Panc1 (cell line): ENCODE data around the gene FAM83G. TPM values are rescaled to one million over a fixed set of nuclear protein-coding genes. Genes with fewer than 3 reads are reported as not detected.

Experiments
- ATAC-seq: fragments of 200-7000 bp; cut with Tn5 transposase; 2 replicates; pipeline ENCODE4 v1.9.1; 2020; ENCODE audit warnings: mild to moderate bottlenecking, moderate library complexity
- BruUV-seq: library from RNA; stranded (reverse); fragments of 400-500 nt; replicated peaks from 2 replicates; lab custom pipeline; 2021; lab: Mats Ljungman, UMichigan
- CTCF ChIA-PET: fragments of 300-600 bp; sonication (Branson Sonifier 250); formaldehyde crosslinking; loops from one replicate; lab custom pipeline; 2022; ENCODE audit warnings: antibody characterized with exemption; lab: Charles Lee
- POLR2A ChIA-PET: fragments of 300-600 bp; sonication (Branson Sonifier 250); formaldehyde crosslinking; loops from one replicate; lab custom pipeline; 2022; ENCODE audit warnings: antibody characterized with exemption; lab: Charles Lee
- DNase-seq: peaks from one replicate; pipeline ENCODE4 v3.0.0-alpha.2; 2010; ENCODE audit warnings: low read depth, low spot score
- H3K27ac ChIP-seq: 2 replicates; pipeline ENCODE4 v1.5.1; 2011; ENCODE audit warnings: mild to moderate bottlenecking, low read length, inconsistent platforms
- H3K27me3 ChIP-seq: fragments of 200-500 bp; sonication (Bioruptor generic); 2 replicates; pipeline ENCODE4 v1.6.0; 2014; ENCODE audit warnings: low read length, inconsistent platforms; ENCODE audit not compliant: control insufficient read depth, insufficient read depth
- H3K36me3 ChIP-seq: fragments of 200-500 bp; sonication (Bioruptor generic); 2 replicates; pipeline ENCODE4 v1.5.1; 2014; ENCODE audit warnings: inconsistent platforms, mild to moderate bottlenecking, low read length, moderate library complexity; ENCODE audit not compliant: control insufficient read depth, insufficient read depth
- H3K4me1 ChIP-seq: 2 replicates; pipeline ENCODE4 v1.5.1; 2011; ENCODE audit warnings: inconsistent platforms, mild to moderate bottlenecking, low read length, moderate library complexity; ENCODE audit not compliant: control insufficient read depth, insufficient read depth
- H3K4me3 ChIP-seq, 2 experiments: 2 replicates each; pipeline ENCODE4 v1.5.1; 2011 to 2012; ENCODE audit warnings: low read depth in 2 of 2, low read length in 2 of 2, mild to moderate bottlenecking in 2 of 2, inconsistent platforms in 1 of 2, moderate library complexity in 1 of 2
- H3K9me3 ChIP-seq: fragments of 200-500 bp; sonication (Bioruptor generic); 2 replicates; pipeline ENCODE4 v1.5.1; 2014; ENCODE audit warnings: low read depth, mild to moderate bottlenecking, inconsistent platforms, low read length, moderate library complexity; ENCODE audit not compliant: control insufficient read depth, insufficient read depth
- CTCF ChIP-seq: fragments of 450-650 bp; IDR thresholded peaks from 2 replicates; pipeline ENCODE4 v1.5.1; 2017; ENCODE audit warnings: mild to moderate bottlenecking
- POLR2AphosphoS5 ChIP-seq: IDR thresholded peaks from 2 replicates; pipeline ENCODE4 v1.6.1; 2012; ENCODE audit warnings: mild to moderate bottlenecking, low read depth, low read length, moderate library complexity
- SIN3A ChIP-seq: IDR thresholded peaks from 2 replicates; pipeline ENCODE4 v1.6.1; 2012; ENCODE audit warnings: low read depth, mild to moderate bottlenecking, low read length, moderate library complexity, borderline replicate concordance; ENCODE audit not compliant: insufficient read depth
- TCF7L2 ChIP-seq: IDR thresholded peaks from 2 replicates; pipeline ENCODE4 v1.6.1; 2011; ENCODE audit warnings: mild to moderate bottlenecking, low read depth, low read length, inconsistent platforms
- in situ Hi-C: cut with HindIII; loops from 2 replicates; pipeline ENCODE4 v1.10.0; 2016; ENCODE audit warnings: low sequenced_read_pairs, low pct_unique_long_range_greater_than_20kb
- intact Hi-C: fragments of 100-400 bp; cut with micrococcal nuclease; formaldehyde crosslinking; loops from one replicate; pipeline ENCODE4 v1.10.0; 2022; ENCODE audit not compliant: unreplicated experiment
- total RNA-seq: library from RNA; stranded (reverse); gene quantifications from one replicate; pipeline ENCODE4 v1.2.1, GENCODE V29; 2021; ENCODE audit not compliant: unreplicated experiment
- TF ChIP-seq, protein P1 (sequence below), 2 experiments: IDR thresholded peaks; 2 replicates each; pipeline ENCODE4 v1.6.1; 2011 to 2012; ENCODE audit warnings: low read depth in 2 of 2, control low read depth in 1 of 2, low read length in 1 of 2, mild to moderate bottlenecking in 1 of 2, moderate library complexity in 1 of 2; ENCODE audit not compliant: insufficient read depth in 1 of 2

FAM83G gene
- total RNA-seq, 1 experiment from 2014 or later = 17.3 TPM

- POLR2A ChIA-PET = no interaction called here
- Histone ChIP-seq H3K36me3 (no peaks in the 10 kb centered on the region), H3K27me3 (no peaks in the 10 kb centered on the region), H3K4me3 (no peak overlapping the region), H3K4me1 (no peaks in the 10 kb centered on the region), H3K9me3 (no peaks in the 10 kb centered on the region), H3K27ac (no peak overlapping the region)
- DNase-seq = no peak
- no peak for ATAC-seq
- in situ Hi-C loops = no loop called here
- no TSS peak for BruUV-seq
- no peak for TF ChIP-seq TCF7L2
- no peak for TF ChIP-seq CTCF
- no peak for TF ChIP-seq SIN3A
- TF ChIP-seq, protein P1, sequence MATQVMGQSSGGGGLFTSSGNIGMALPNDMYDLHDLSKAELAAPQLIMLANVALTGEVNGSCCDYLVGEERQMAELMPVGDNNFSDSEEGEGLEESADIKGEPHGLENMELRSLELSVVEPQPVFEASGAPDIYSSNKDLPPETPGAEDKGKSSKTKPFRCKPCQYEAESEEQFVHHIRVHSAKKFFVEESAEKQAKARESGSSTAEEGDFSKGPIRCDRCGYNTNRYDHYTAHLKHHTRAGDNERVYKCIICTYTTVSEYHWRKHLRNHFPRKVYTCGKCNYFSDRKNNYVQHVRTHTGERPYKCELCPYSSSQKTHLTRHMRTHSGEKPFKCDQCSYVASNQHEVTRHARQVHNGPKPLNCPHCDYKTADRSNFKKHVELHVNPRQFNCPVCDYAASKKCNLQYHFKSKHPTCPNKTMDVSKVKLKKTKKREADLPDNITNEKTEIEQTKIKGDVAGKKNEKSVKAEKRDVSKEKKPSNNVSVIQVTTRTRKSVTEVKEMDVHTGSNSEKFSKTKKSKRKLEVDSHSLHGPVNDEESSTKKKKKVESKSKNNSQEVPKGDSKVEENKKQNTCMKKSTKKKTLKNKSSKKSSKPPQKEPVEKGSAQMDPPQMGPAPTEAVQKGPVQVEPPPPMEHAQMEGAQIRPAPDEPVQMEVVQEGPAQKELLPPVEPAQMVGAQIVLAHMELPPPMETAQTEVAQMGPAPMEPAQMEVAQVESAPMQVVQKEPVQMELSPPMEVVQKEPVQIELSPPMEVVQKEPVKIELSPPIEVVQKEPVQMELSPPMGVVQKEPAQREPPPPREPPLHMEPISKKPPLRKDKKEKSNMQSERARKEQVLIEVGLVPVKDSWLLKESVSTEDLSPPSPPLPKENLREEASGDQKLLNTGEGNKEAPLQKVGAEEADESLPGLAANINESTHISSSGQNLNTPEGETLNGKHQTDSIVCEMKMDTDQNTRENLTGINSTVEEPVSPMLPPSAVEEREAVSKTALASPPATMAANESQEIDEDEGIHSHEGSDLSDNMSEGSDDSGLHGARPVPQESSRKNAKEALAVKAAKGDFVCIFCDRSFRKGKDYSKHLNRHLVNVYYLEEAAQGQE (IDR thresholded peaks at IDR 0.05; ENCODE audit: insufficient read depth in 1 of 2, low read depth in 2 of 2, low read length in 1 of 2) = no peak
- CTCF ChIA-PET = no interaction called here
- intact Hi-C loops = no loop called here
Observed at GRCh38 chr17:18921912-18922451, 82.6 kb downstream of the FAM83G start.

DNA sequence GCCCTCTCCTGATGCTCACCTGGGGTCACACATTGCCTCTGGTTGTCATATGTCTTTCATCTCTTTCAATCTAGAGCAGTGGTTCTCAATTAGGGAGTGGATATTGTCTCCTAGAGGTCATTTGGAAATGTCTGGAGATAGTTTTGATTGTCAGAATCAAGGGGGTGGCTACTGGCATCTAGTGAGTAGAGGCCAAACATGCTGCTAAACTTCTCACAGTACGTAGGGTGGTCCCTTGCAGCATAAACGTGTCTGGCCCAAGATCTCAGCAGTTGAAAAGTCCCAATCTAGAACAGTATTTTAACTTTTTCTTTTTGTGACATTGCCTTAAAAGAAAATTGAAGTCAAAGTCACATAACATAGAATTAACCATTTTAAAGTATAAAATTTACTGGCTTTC is 83.1 kb downstream of the FAM83G start:
- no peak for DNase-seq
- no peak for ATAC-seq
- BruUV-seq = no TSS peak
- TF ChIP-seq POLR2AphosphoS5 = no peak
- TF ChIP-seq SIN3A = no peak
- TF ChIP-seq TCF7L2 = no peak
- TF ChIP-seq CTCF = no peak
- TF ChIP-seq, protein P1 (IDR thresholded peaks at IDR 0.05; ENCODE audit: insufficient read depth in 1 of 2, low read depth in 2 of 2, low read length in 1 of 2) = no peak
- in situ Hi-C loops = no loop called here
- intact Hi-C loops = no loop called here
- ChIA-PET CTCF (no interaction called here), POLR2A (no interaction called here)
- Histone ChIP-seq H3K9me3 (no peaks in the 10 kb centered on the region), H3K27ac (no peak overlapping the region), H3K4me1 (no peaks in the 10 kb centered on the region), H3K4me3 (no peak overlapping the region), H3K27me3 (no peaks in the 10 kb centered on the region), H3K36me3 (no peaks in the 10 kb centered on the region)
